CD14-positive monocyte (primary cell): ENCODE results near the gene MCF2L. TPM values are rescaled to one million over a fixed set of nuclear protein-coding genes. Genes with fewer than 3 reads are reported as not detected.
A peak's percentile ranks its signal among the peaks of the same experiment; 100 is the strongest.

Experiments
- DNase-seq, 3 donors: peaks; one replicate each; pipeline ENCODE4 v3.0.0-alpha.2; 2011 to 2022
- H2AFZ ChIP-seq: 2 replicates; pipeline ENCODE4 v1.6.0; 2012; ENCODE audit warnings: mild to moderate bottlenecking, low read depth, low read length, inconsistent platforms; ENCODE audit not compliant: insufficient read depth, poor library complexity, severe bottlenecking
- H3K27ac ChIP-seq, 2 donors: 1 replicate in 1 of 2; 2 replicates in 1 of 2; pipeline ENCODE4 v1.5.1; 2012 to 2013; ENCODE audit warnings: low read length in 2 of 2, control low read depth in 1 of 2, inconsistent platforms in 1 of 2, low read depth in 1 of 2, mild to moderate bottlenecking in 1 of 2
- H3K27me3 ChIP-seq, 2 donors: one replicate each; pipeline versions ENCODE4 v1.6.0 to v1.6.1; 2011 to 2013; ENCODE audit warnings: low read length in 2 of 2; ENCODE audit not compliant: control insufficient read depth in 2 of 2, insufficient read depth in 2 of 2
- H3K36me3 ChIP-seq, 2 donors: replicated peaks in 1 of 2; 1 replicate in 1 of 2; 2 replicates in 1 of 2; pipeline versions ENCODE4 v1.5.1 to v1.6.1; 2012 to 2013; ENCODE audit warnings: low read length in 2 of 2, control low read depth in 1 of 2, inconsistent platforms in 1 of 2, mild to moderate bottlenecking in 1 of 2; ENCODE audit not compliant: insufficient read depth in 2 of 2, control insufficient read depth in 1 of 2
- H3K4me1 ChIP-seq, 2 donors: 1 replicate in 1 of 2; 2 replicates in 1 of 2; pipeline versions ENCODE4 v1.5.1 to v1.6.1; 2012 to 2013; ENCODE audit warnings: low read length in 2 of 2, control low read depth in 1 of 2, inconsistent platforms in 1 of 2, mild to moderate bottlenecking in 1 of 2, moderate library complexity in 1 of 2; ENCODE audit not compliant: insufficient read depth in 2 of 2, control insufficient read depth in 1 of 2
- H3K4me2 ChIP-seq: replicated peaks from 2 replicates; pipeline ENCODE3; 2012; ENCODE audit warnings: low read length, moderate library complexity, mild to moderate bottlenecking; ENCODE audit not compliant: poor library complexity, severe bottlenecking; ENCODE audit errors: extremely low read depth
- H3K4me3 ChIP-seq, 3 experiments: fragments of 200-600 bp in 1 of 3; sonication (generic) in 1 of 3; replicated peaks in 1 of 3; 1 replicate in 2 of 3; 2 replicates in 1 of 3; pipeline ENCODE4 v1.5.1; 2011 to 2013; ENCODE audit warnings: low read length in 3 of 3, mild to moderate bottlenecking in 3 of 3, control low read depth in 2 of 3, low read depth in 2 of 3, inconsistent platforms in 1 of 3, moderate library complexity in 1 of 3
- H3K79me2 ChIP-seq: 2 replicates; pipeline ENCODE4 v1.6.0; 2012; ENCODE audit warnings: mild to moderate bottlenecking, control low read depth, inconsistent platforms, low read length, moderate library complexity; ENCODE audit not compliant: insufficient read depth
- H3K9ac ChIP-seq: 2 replicates; pipeline ENCODE4 v1.6.0; 2017; ENCODE audit warnings: low read length, mild to moderate bottlenecking; ENCODE audit not compliant: insufficient read depth, poor library complexity, severe bottlenecking
- H3K9me3 ChIP-seq, 2 donors: replicated peaks in 1 of 2; 1 replicate in 1 of 2; 2 replicates in 1 of 2; pipeline versions ENCODE4 v1.5.1 to v1.6.1; 2012 to 2013; ENCODE audit warnings: low read length in 2 of 2, control low read depth in 1 of 2; ENCODE audit not compliant: control insufficient read depth in 1 of 2, insufficient read depth in 1 of 2
- H4K20me1 ChIP-seq: 2 replicates; pipeline ENCODE4 v1.6.0; 2012; ENCODE audit warnings: mild to moderate bottlenecking, low read length, control low read depth, moderate library complexity; ENCODE audit not compliant: insufficient read depth
- H3K27ac Mint-ChIP-seq, 7 donors: one replicate each; pipeline ENCODE4 v1.8.0; 2020; ENCODE audit warnings: mild to moderate bottlenecking in 7 of 7, mixed read lengths in 7 of 7, moderate library complexity in 6 of 7, inconsistent platforms in 2 of 7
- H3K27me3 Mint-ChIP-seq, 3 donors: one replicate each; pipeline ENCODE4 v1.8.0; 2021 to 2022; ENCODE audit warnings: low read depth in 3 of 3, mild to moderate bottlenecking in 3 of 3, mixed read lengths in 3 of 3, moderate library complexity in 3 of 3, inconsistent platforms in 1 of 3
- H3K36me3 Mint-ChIP-seq, 2 donors: one replicate each; pipeline ENCODE4 v1.8.0; 2020; ENCODE audit warnings: mixed read lengths in 2 of 2, inconsistent platforms in 1 of 2, mild to moderate bottlenecking in 1 of 2
- H3K4me1 Mint-ChIP-seq: one replicate; pipeline ENCODE4 v1.8.0; 2020; ENCODE audit warnings: mild to moderate bottlenecking, mixed read lengths
- H3K4me3 Mint-ChIP-seq, 2 donors: one replicate each; pipeline ENCODE4 v1.8.0; 2020; ENCODE audit warnings: mild to moderate bottlenecking in 2 of 2, mixed read lengths in 2 of 2, moderate library complexity in 1 of 2
- H3K9me3 Mint-ChIP-seq, 7 donors: one replicate each; pipeline ENCODE4 v1.8.0; 2020 to 2022; ENCODE audit warnings: mixed read lengths in 7 of 7, mild to moderate bottlenecking in 6 of 7, moderate library complexity in 6 of 7, inconsistent platforms in 2 of 7
- WGBS: methylation state at CpG from one replicate; pipeline ENCODE4 v1.1.5; 2013; ENCODE audit warnings: missing lambda C conversion rate; ENCODE audit not compliant: insufficient coverage; 5-methylcytosine and 5-hydroxymethylcytosine counted together
- intact Hi-C, 2 donors: fragments of 100-400 bp; cut with micrococcal nuclease; formaldehyde crosslinking; loops; one replicate each; pipeline versions ENCODE4 v1.15.0 to v1.15.1; 2023
- polyA plus RNA-seq, 3 donors: library from polyadenylated mRNA; depleted of rRNA in 1 of 3; unstranded in 2 of 3; stranded (reverse) in 1 of 3; fragments of 300-500 nt in 2 of 3; fragments of >200 nt in 1 of 3; fragmentation: Illumina TruSeq in 2 of 3; gene quantifications; 1 replicate in 2 of 3; 2 replicates in 1 of 3; pipeline ENCODE4 v1.2.3, GENCODE V29; 2012 to 2021
- TF ChIP-seq, protein P1 (sequence below): fragments of 200-600 bp; IDR thresholded peaks from one replicate; pipeline ENCODE4 v1.8.0; 2022; ENCODE audit warnings: antibody characterized with exemption, mild to moderate bottlenecking

Gene MCF2L
- polyA plus RNA-seq, 3 donors, result not detected

GRCh38 chr13:112972258-112972657, 3.2 kb downstream of the MCF2L start:
- H4K20me1 ChIP-seq, result no peaks in the 10 kb centered on the region
- H3K27ac ChIP-seq, result no peak overlapping the region
- TF ChIP-seq, protein P1, sequence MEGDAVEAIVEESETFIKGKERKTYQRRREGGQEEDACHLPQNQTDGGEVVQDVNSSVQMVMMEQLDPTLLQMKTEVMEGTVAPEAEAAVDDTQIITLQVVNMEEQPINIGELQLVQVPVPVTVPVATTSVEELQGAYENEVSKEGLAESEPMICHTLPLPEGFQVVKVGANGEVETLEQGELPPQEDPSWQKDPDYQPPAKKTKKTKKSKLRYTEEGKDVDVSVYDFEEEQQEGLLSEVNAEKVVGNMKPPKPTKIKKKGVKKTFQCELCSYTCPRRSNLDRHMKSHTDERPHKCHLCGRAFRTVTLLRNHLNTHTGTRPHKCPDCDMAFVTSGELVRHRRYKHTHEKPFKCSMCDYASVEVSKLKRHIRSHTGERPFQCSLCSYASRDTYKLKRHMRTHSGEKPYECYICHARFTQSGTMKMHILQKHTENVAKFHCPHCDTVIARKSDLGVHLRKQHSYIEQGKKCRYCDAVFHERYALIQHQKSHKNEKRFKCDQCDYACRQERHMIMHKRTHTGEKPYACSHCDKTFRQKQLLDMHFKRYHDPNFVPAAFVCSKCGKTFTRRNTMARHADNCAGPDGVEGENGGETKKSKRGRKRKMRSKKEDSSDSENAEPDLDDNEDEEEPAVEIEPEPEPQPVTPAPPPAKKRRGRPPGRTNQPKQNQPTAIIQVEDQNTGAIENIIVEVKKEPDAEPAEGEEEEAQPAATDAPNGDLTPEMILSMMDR, result no peak
- no peak overlapping the region for H3K27ac Mint-ChIP-seq
- H3K9me3 Mint-ChIP-seq, result peaks cover 0 to 16% (median 6%) of the 10 kb centered on the region in 7 donors
- peaks cover 20 to 31% of the 10 kb centered on the region in 2 donors for H3K27me3 ChIP-seq
- no peaks in the 10 kb centered on the region for H3K36me3 ChIP-seq
- no peak overlapping the region for H2AFZ ChIP-seq
- H3K27me3 Mint-ChIP-seq, result peaks cover 34 to 46% (median 42%) of the 10 kb centered on the region in 3 donors
- no peak overlapping the region for H3K4me2 ChIP-seq
- H3K4me1 Mint-ChIP-seq, result peaks cover 3% of the 10 kb centered on the region
- H3K4me3 Mint-ChIP-seq, result peak overlapping the region in 1 of 2 donors; percentile 1
- intact Hi-C loops, result no loop called here
- peaks cover 0 to 2% of the 10 kb centered on the region in 2 donors for H3K36me3 Mint-ChIP-seq
- WGBS, result 75% methylated on average over 1 of the region's 1 CpG
- H3K9ac ChIP-seq, result no peak overlapping the region
- H3K4me3 ChIP-seq, result no peak overlapping the region
- peaks cover 0 to 20% of the 10 kb centered on the region in 2 donors for H3K9me3 ChIP-seq
- peaks cover 0 to 11% of the 10 kb centered on the region in 2 donors for H3K4me1 ChIP-seq
- no peaks in the 10 kb centered on the region for H3K79me2 ChIP-seq
- DNase-seq, result no peak

DNA sequence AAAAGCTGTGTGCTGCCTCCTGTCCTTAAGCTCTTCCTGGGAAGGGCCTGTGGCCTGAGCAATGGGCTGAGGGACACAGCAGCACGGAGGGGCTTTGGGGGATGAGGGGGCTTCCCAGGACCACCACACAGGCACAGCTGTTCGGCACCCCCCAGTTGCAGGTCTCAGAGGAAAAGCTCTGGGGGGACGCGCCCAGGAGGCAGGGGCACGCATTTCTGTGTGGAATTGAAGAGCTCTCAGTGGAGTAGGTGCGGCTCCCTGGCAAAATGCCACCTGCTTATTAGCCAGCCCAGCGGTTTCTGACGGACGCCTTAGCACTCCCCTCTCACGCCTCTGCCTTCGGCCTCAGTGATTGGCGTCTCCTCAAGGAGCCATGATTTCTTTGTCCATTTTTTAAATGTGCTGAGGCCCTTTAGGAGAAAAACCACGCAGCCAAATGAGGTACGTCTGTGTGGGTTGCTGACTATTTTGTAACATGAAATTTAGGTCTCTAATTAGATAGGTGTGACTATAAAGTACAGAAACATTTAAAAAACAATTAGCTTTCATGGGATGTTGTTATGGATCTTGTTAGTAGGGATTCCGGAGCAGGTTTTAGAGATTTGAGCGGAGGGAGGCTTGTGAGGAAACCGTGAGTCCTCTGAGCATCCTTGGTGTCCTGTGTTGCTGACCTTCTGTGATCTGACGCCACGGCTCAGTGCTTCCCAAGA, 4.0 kb downstream of the MCF2L start:
- peaks cover 0 to 2% of the 10 kb centered on the region in 2 donors for H3K36me3 Mint-ChIP-seq
- H3K27ac ChIP-seq, result no peak overlapping the region
- H4K20me1 ChIP-seq, result no peaks in the 10 kb centered on the region
- no peaks in the 10 kb centered on the region for H3K79me2 ChIP-seq
- H3K27me3 Mint-ChIP-seq, result peaks cover 30 to 40% (median 36%) of the 10 kb centered on the region in 3 donors
- no peak overlapping the region for H3K4me3 ChIP-seq
- no peak for DNase-seq
- TF ChIP-seq, protein P1, result no peak
- H3K27ac Mint-ChIP-seq, result no peak overlapping the region
- H2AFZ ChIP-seq, result no peak overlapping the region
- no peak overlapping the region for H3K4me2 ChIP-seq
- peaks cover 3% of the 10 kb centered on the region for H3K4me1 Mint-ChIP-seq
- no peak overlapping the region for H3K4me3 Mint-ChIP-seq
- H3K27me3 ChIP-seq, result peaks cover 20 to 29% of the 10 kb centered on the region in 2 donors
- peaks cover 0 to 16% (median 5%) of the 10 kb centered on the region in 7 donors for H3K9me3 Mint-ChIP-seq
- WGBS, result 96% methylated on average over 17 of the region's 19 CpGs
- intact Hi-C loops, result no loop called here
- H3K4me1 ChIP-seq, result peaks cover 0 to 11% of the 10 kb centered on the region in 2 donors
- H3K9ac ChIP-seq, result no peak overlapping the region
- peaks cover 0 to 20% of the 10 kb centered on the region in 2 donors for H3K9me3 ChIP-seq
- no peaks in the 10 kb centered on the region for H3K36me3 ChIP-seq
